ENCODE results near the gene SCO2. TPM values are rescaled to one million over a fixed set of nuclear protein-coding genes. Genes with fewer than 3 reads are reported as not detected.

The SCO2 gene
- total and polyA plus RNA-seq, 2 of the 4 experiments (the other 2 are of a cell fraction), result 1.3 to 1.9 TPM

DNA sequence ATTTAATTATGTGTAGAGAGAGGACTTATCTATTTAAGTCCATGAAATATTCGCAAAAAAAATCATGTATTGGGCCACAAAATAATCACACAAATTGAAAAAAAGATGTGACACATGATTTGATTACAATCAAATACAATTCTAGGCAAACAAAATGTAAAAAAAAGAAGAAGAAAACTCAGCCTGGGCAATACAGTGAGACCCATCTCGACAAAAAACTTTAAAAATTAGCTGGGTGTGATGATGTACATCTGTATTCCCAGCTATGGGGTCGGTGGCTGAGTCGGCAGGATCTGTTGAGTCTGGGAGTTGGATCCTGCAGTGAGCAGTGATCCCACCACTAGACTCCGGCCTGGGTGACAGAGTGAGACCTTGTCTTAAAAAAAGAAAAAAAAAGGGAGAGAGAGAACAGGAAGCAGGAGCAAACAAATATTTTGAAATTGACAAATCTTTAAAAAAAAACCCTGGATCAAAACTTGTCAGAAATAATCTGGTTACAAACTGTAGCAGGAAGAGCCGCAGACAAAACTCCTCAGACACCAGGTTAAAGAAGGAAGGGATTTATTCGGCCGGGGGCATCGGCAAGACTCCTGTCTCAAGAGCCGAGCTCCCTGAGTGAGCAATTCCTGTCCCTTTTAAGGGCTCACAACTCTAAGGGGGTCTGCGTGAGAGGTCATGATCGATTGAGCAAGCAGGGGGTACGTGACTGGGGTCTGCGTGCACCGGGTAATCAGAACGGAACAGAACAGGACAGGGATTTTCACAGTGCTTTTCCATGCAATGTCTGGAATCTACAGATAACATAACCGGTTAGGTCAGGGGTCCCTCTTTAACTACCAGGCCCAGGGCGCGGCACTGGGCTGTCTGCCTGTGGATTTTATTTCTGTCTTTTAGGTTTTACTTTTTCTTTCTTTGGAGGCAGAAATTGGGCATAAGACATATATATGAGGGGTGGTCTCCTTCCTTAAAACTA is 7.7 kb upstream of the SCO2 start:
- DNase-seq, result no peak
- TF ChIP-seq CEBPB (IDR thresholded peaks at IDR 0.05; ENCODE audit: low read depth, low read length), result no peak
- no peak for TF ChIP-seq MAFK (IDR thresholded peaks at IDR 0.05; ENCODE audit: low read depth, low read length)
- TF ChIP-seq RAD21 (IDR thresholded peaks at IDR 0.05; ENCODE audit: low read length), result no peak
- TF ChIP-seq, protein P1, sequence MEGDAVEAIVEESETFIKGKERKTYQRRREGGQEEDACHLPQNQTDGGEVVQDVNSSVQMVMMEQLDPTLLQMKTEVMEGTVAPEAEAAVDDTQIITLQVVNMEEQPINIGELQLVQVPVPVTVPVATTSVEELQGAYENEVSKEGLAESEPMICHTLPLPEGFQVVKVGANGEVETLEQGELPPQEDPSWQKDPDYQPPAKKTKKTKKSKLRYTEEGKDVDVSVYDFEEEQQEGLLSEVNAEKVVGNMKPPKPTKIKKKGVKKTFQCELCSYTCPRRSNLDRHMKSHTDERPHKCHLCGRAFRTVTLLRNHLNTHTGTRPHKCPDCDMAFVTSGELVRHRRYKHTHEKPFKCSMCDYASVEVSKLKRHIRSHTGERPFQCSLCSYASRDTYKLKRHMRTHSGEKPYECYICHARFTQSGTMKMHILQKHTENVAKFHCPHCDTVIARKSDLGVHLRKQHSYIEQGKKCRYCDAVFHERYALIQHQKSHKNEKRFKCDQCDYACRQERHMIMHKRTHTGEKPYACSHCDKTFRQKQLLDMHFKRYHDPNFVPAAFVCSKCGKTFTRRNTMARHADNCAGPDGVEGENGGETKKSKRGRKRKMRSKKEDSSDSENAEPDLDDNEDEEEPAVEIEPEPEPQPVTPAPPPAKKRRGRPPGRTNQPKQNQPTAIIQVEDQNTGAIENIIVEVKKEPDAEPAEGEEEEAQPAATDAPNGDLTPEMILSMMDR (conservative IDR thresholded peaks at IDR 0.05; ENCODE audit: low read depth, low read length), result no peak
- no peak for TF ChIP-seq BHLHE40 (IDR thresholded peaks at IDR 0.05; ENCODE audit: low read depth, low read length)
- no peak for TF ChIP-seq SMC3 (IDR thresholded peaks at IDR 0.05; ENCODE audit: low read depth, low read length)
- no peak for TF ChIP-seq RCOR1 (IDR thresholded peaks at IDR 0.05; ENCODE audit: insufficient replicate concordance, low read length)
- TF ChIP-seq FOS (IDR thresholded peaks at IDR 0.05; ENCODE audit: low read depth, low read length), result no peak
- TF ChIP-seq CHD1 (IDR thresholded peaks at IDR 0.05; ENCODE audit: low read depth, low read length), result no peak
- TF ChIP-seq MAZ (IDR thresholded peaks at IDR 0.05; ENCODE audit: borderline replicate concordance, low read depth, low read length), result no peak
- TF ChIP-seq, protein P2, sequence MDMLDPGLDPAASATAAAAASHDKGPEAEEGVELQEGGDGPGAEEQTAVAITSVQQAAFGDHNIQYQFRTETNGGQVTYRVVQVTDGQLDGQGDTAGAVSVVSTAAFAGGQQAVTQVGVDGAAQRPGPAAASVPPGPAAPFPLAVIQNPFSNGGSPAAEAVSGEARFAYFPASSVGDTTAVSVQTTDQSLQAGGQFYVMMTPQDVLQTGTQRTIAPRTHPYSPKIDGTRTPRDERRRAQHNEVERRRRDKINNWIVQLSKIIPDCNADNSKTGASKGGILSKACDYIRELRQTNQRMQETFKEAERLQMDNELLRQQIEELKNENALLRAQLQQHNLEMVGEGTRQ (IDR thresholded peaks at IDR 0.05; ENCODE audit: low read depth, low read length), result no peak
- no peak for TF ChIP-seq POLR2A (IDR thresholded peaks at IDR 0.05; ENCODE audit: low read depth, low read length)
- TF ChIP-seq MXI1 (IDR thresholded peaks at IDR 0.05; ENCODE audit: borderline replicate concordance, low read depth, low read length), result no peak
- TF ChIP-seq ELK1 (IDR thresholded peaks at IDR 0.05; ENCODE audit: borderline replicate concordance, low read depth, low read length), result no peak

More for the DNA sequence above, 7.7 kb upstream of the SCO2 start:
- Histone ChIP-seq H2AFZ (replicated peaks; ENCODE audit: low read length, poor library complexity) (no peak overlapping the region), H3K79me1 (ENCODE audit: low read depth in 1 of 2, low read length in 2 of 2) (peaks cover 0 to 6% of the 10 kb centered on the region in 2 experiments; a peak in 1 of 4 replicates), H3K4me3 (ENCODE audit: insufficient read depth, low read depth, low read length) (no peak overlapping the region), H3K27me3 (ENCODE audit: control insufficient read depth, insufficient read depth, low read length) (peaks cover 5% of the 10 kb centered on the region; the same call in 1 of the 2 replicates), H4K20me1 (ENCODE audit: insufficient read depth, low read length) (no peaks in the 10 kb centered on the region), H3K4me1 (ENCODE audit: control insufficient read depth, insufficient read depth, low read length) (peaks cover 11% of the 10 kb centered on the region), H3K9me3 (ENCODE audit: control insufficient read depth, insufficient read depth, low read length) (no peaks in the 10 kb centered on the region), H4K91ac (ENCODE audit: insufficient read depth, low read depth, low read length) (no peak overlapping the region), H3K9me1 (ENCODE audit: insufficient read depth, low read length) (0 out of 2 replicates have a peak, but pooled peaks cover 3% of the 10 kb centered on the region), H3K14ac (replicated peaks; ENCODE audit: low read depth, low read length) (no peak overlapping the region), H3K36me3 (ENCODE audit: control insufficient read depth, insufficient read depth, low read length) (no peaks in the 10 kb centered on the region), H2AK5ac (ENCODE audit: low read depth, low read length) (no peak overlapping the region), H4K5ac (ENCODE audit: low read depth, low read length) (no peak overlapping the region), H4K8ac (ENCODE audit: low read depth in 2 of 2, low read length in 2 of 2) (no peak overlapping the region), H3K4me2 (ENCODE audit: low read depth, low read length) (no peak overlapping the region), H2BK5ac (ENCODE audit: low read depth, low read length, poor library complexity, severe bottlenecking) (no peak overlapping the region), H3K56ac (ENCODE audit: extremely low read depth, insufficient read depth, low read length) (no peak overlapping the region), H3K23ac (ENCODE audit: low read depth, low read length) (no peak overlapping the region), H3K18ac (ENCODE audit: low read depth, low read length) (no peak overlapping the region), H3K4ac (ENCODE audit: low read depth, low read length) (no peak overlapping the region), H2BK20ac (ENCODE audit: low read depth, low read length) (no peak overlapping the region), H2AK9ac (replicated peaks; ENCODE audit: low read depth, low read length, poor library complexity) (no peak overlapping the region), H3K27ac (ENCODE audit: insufficient read depth, low read length) (no peak overlapping the region), H2BK120ac (ENCODE audit: low read depth, low read length) (no peak overlapping the region), H3K9ac (ENCODE audit: low read depth, low read length) (no peak overlapping the region), H2BK15ac (ENCODE audit: low read depth, low read length) (no peak overlapping the region)
- no TSS peak for BruUV-seq (replicated peaks)
- no peak for ATAC-seq (ENCODE audit: low read depth)
- dilution Hi-C loops (cut with HindIII; ENCODE audit: low sequenced_read_pairs, unreplicated experiment), result no loop called here
- ChIA-PET POLR2A (ENCODE audit: unreplicated experiment) (interaction anchor here (0.5 kb wide), 1 partner anchor 370 kb away, joined by 4 read pairs; no protein-coding TSS in a partner anchor), CTCF (no interaction called here)
- in situ Hi-C loops (cut with MboI; ENCODE audit: low sequenced_read_pairs), result no loop called here
- 82% methylated on average over 7 of the region's 19 CpGs; no CpG with 5 or more reads in 1 of the 2 experiments for WGBS, 2 experiments (ENCODE audit: extremely low coverage in 2 of 2, insufficient read length in 1 of 2)
- intact Hi-C loops (cut with micrococcal nuclease), result no loop called here
